Transverse colon (tissue), 4 donors: Measurements from ENCODE around the gene SUN1. TPM values are rescaled to one million over a fixed set of nuclear protein-coding genes. Genes with fewer than 3 reads are reported as not detected.
A peak's percentile ranks its signal among the peaks of the same experiment; 100 is the strongest.

Experiments used
- DNase-seq: peaks from one replicate; pipeline ENCODE4 v3.0.0-alpha.2; 2019
- H3K27ac ChIP-seq, 4 donors: fragments of 200-600 bp; sonication (generic); 2 replicates each; pipeline ENCODE4 v1.5.1; 2016 to 2018; ENCODE audit warnings: inconsistent platforms in 4 of 4
- H3K27me3 ChIP-seq: fragments of 200-600 bp; sonication (generic); 2 replicates; pipeline ENCODE4 v1.5.1; 2017; ENCODE audit warnings: inconsistent platforms
- H3K36me3 ChIP-seq, 4 donors: fragments of 200-600 bp; sonication (generic); 2 replicates each; pipeline ENCODE4 v1.5.1; 2017 to 2019; ENCODE audit warnings: inconsistent platforms in 4 of 4
- H3K4me1 ChIP-seq, 4 donors: fragments of 200-600 bp; sonication (generic); 2 replicates each; pipeline ENCODE4 v1.5.1; 2017 to 2020; ENCODE audit warnings: inconsistent platforms in 4 of 4
- H3K4me3 ChIP-seq, 4 donors: fragments of 200-600 bp; sonication (generic); 1 replicate in 1 of 4; 2 replicates in 3 of 4; pipeline versions ENCODE4 v1.5.1 to v1.6.1; 2017 to 2019; ENCODE audit warnings: inconsistent platforms in 4 of 4
- H3K9me3 ChIP-seq, 2 donors: fragments of 200-600 bp; sonication (generic); 2 replicates each; pipeline ENCODE4 v1.5.1; 2017 to 2019; ENCODE audit warnings: inconsistent platforms in 2 of 2
- CTCF ChIP-seq, 5 experiments: fragments of 200-600 bp in 3 of 5; fragments of 450-650 bp in 2 of 5; sonication (generic) in 3 of 5; IDR thresholded peaks; 1 replicate in 2 of 5; 2 replicates in 3 of 5; pipeline ENCODE4 v1.5.1; 2016 to 2017; ENCODE audit warnings: antibody characterized with exemption in 5 of 5, inconsistent platforms in 3 of 5, mild to moderate bottlenecking in 2 of 5, moderate library complexity in 1 of 5
- EP300 ChIP-seq: sonication (generic); formaldehyde crosslinking; IDR thresholded peaks from one replicate; pipeline ENCODE4 v1.6.1; 2017; ENCODE audit warnings: antibody characterized with exemption, low read depth
- POLR2A ChIP-seq: fragments of 450-650 bp; IDR thresholded peaks from one replicate; pipeline ENCODE4 v1.6.1; 2016; ENCODE audit warnings: antibody characterized with exemption, mild to moderate bottlenecking, moderate library complexity
- POLR2AphosphoS5 ChIP-seq, 3 donors: sonication (generic); formaldehyde crosslinking; IDR thresholded peaks; one replicate each; pipeline ENCODE4 v1.6.1; 2016; ENCODE audit warnings: antibody characterized with exemption in 3 of 3
- WGBS, 2 donors: methylation state at CpG; one replicate each; pipeline ENCODE4 v1.1.5; 2018; ENCODE audit warnings: low coverage in 1 of 2; 5-methylcytosine and 5-hydroxymethylcytosine counted together
- in situ Hi-C, 4 donors: fragments of 200-750 bp; cut with MboI; loops; one replicate each; pipeline versions ENCODE4 v1.15.0 to v1.15.1; 2017; ENCODE audit warnings: low sequenced_read_pairs in 3 of 4, low pct_ligation_motif_present in 1 of 4, low pct_unique_long_range_greater_than_20kb in 1 of 4
- intact Hi-C: fragments of 100-400 bp; cut with DNase I; formaldehyde crosslinking; loops from one replicate; pipeline ENCODE4 v1.15.1; 2023; ENCODE audit warnings: low total_unique reads
- total RNA-seq, 4 donors: library from RNA; depleted of rRNA; stranded (reverse); fragments of >200 nt; gene quantifications; one replicate each; pipeline ENCODE4 v1.1.0, GENCODE V29; 2016

Gene SUN1
- total RNA-seq, 4 donors from 2014 or later, result 92.7 to 569 (median 162) TPM

- peaks cover 0 to 40% (median 18%) of the 10 kb centered on the region in 4 donors for H3K36me3 ChIP-seq
These were observed 60.6 kb downstream of the SUN1 start for GRCh38 chr7:892648-893593.

GRCh38 chr7:893686-894085, 61.4 kb downstream of the SUN1 start:
- Histone ChIP-seq H3K4me1 (peaks cover 0 to 7% (median 3%) of the 10 kb centered on the region in 4 donors), H3K9me3 (no peaks in the 10 kb centered on the region), H3K27ac (no peak overlapping the region), H3K4me3 (no peak overlapping the region), H3K27me3 (no peaks in the 10 kb centered on the region), H3K36me3 (peaks cover 0 to 37% (median 18%) of the 10 kb centered on the region in 4 donors)
- TF ChIP-seq POLR2A (no peak), EP300 (no peak), POLR2AphosphoS5 (IDR thresholded peaks at IDR 0.05) (no peak), CTCF (IDR thresholded peaks at IDR 0.05) (no peak)
- DNase-seq, result no peak
- intact Hi-C loops (no loop called here), in situ Hi-C loops (no loop called here)
- 92% methylated on average over 19 of the region's 19 CpGs; no CpG with 5 or more reads in 1 of the 2 donors for WGBS, 2 donors

More at GRCh38 chr7:892648-893593, 60.6 kb downstream of the SUN1 start:
- no peak for DNase-seq
- in situ Hi-C loops, result no loop called here
- no peaks in the 10 kb centered on the region for H3K27me3 ChIP-seq
- no peak for TF ChIP-seq POLR2AphosphoS5 (IDR thresholded peaks at IDR 0.05)
- TF ChIP-seq POLR2A, result no peak
- WGBS, 2 donors, result 87 to 96% methylated on average over 10 to 48 of the region's 48 CpGs
- no peaks in the 10 kb centered on the region for H3K9me3 ChIP-seq
- peaks cover 0 to 7% (median 3%) of the 10 kb centered on the region in 4 donors for H3K4me1 ChIP-seq
- intact Hi-C loops, result no loop called here
- no peak overlapping the region for H3K27ac ChIP-seq
- H3K4me3 ChIP-seq, result no peak overlapping the region

GRCh38 chr7:894164-894867, 62.0 kb downstream of the SUN1 start:
- TF ChIP-seq POLR2A (no peak), POLR2AphosphoS5 (IDR thresholded peaks at IDR 0.05) (peak in 1 of 3 donors; percentile 9), EP300 (no peak), CTCF (IDR thresholded peaks at IDR 0.05) (no peak)
- no peak overlapping the region for H3K27ac ChIP-seq
- WGBS, 2 donors, result 96 to 97% methylated on average over 14 to 40 of the region's 40 CpGs
- peaks cover 0 to 37% (median 18%) of the 10 kb centered on the region in 4 donors for H3K36me3 ChIP-seq
- no peak for DNase-seq
- in situ Hi-C loops, result no loop called here
- H3K4me3 ChIP-seq, result no peak overlapping the region
- H3K27me3 ChIP-seq, result no peaks in the 10 kb centered on the region
- intact Hi-C loops, result no loop called here
- no peaks in the 10 kb centered on the region for H3K9me3 ChIP-seq
- H3K4me1 ChIP-seq, result peaks cover 0 to 7% (median 3%) of the 10 kb centered on the region in 4 donors

- in situ Hi-C loops (no loop called here), intact Hi-C loops (no loop called here)
- peaks cover 0 to 37% (median 18%) of the 10 kb centered on the region in 4 donors for H3K36me3 ChIP-seq
- no peaks in the 10 kb centered on the region for H3K27me3 ChIP-seq
- H3K4me1 ChIP-seq, result peaks cover 0 to 7% (median 3%) of the 10 kb centered on the region in 4 donors
- no peaks in the 10 kb centered on the region for H3K9me3 ChIP-seq
- TF ChIP-seq POLR2A (no peak), POLR2AphosphoS5 (IDR thresholded peaks at IDR 0.05) (no peak), CTCF (IDR thresholded peaks at IDR 0.05) (no peak), EP300 (no peak)
- H3K27ac ChIP-seq, result no peak overlapping the region
- DNase-seq, result no peak
- 93% methylated on average over 21 of the region's 21 CpGs; no CpG with 5 or more reads in 1 of the 2 donors for WGBS, 2 donors
- no peak overlapping the region for H3K4me3 ChIP-seq
These were observed 62.7 kb downstream of the SUN1 start for GRCh38 chr7:894927-895450.
